Measurements from ENCODE around the gene MSI2.

Gene MSI2

DNA sequence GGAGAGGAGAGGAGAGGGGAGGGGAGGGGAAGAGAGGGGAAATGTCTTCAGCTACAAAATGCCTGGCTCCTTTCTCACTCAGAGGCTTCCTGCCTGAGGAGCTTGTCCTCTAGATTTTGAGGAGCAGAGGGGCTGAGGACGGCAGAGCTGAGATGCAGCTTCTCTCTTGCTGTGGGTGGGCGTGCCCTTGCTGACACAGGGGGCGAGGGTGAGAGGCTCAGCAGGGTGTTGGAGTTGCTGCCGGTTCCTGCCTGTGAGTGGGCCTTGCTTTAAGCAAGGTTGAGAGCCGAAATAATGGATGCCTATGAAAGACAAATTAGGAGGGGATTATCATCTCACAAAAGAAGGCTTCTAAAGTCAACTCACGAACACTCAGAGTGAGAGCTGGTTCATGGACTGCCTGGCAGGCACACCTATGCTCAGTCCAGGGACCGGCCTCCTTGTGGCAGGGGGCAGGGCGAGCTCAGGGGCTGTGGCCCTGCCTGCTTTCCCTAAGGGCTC is 215.6 kb downstream of the MSI2 start:
- TF ChIP-seq, protein P1, sequence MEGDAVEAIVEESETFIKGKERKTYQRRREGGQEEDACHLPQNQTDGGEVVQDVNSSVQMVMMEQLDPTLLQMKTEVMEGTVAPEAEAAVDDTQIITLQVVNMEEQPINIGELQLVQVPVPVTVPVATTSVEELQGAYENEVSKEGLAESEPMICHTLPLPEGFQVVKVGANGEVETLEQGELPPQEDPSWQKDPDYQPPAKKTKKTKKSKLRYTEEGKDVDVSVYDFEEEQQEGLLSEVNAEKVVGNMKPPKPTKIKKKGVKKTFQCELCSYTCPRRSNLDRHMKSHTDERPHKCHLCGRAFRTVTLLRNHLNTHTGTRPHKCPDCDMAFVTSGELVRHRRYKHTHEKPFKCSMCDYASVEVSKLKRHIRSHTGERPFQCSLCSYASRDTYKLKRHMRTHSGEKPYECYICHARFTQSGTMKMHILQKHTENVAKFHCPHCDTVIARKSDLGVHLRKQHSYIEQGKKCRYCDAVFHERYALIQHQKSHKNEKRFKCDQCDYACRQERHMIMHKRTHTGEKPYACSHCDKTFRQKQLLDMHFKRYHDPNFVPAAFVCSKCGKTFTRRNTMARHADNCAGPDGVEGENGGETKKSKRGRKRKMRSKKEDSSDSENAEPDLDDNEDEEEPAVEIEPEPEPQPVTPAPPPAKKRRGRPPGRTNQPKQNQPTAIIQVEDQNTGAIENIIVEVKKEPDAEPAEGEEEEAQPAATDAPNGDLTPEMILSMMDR (conservative IDR thresholded peaks at IDR 0.05; ENCODE audit: low read depth), result no peak
- CTCF ChIA-PET, result interaction anchor here (0.8 kb wide), 1 partner anchor 229 kb away, joined by 13 read pairs; no protein-coding TSS in a partner anchor
- H3K27ac ChIP-seq, result no peak overlapping the region
- DNase-seq (ENCODE audit: low spot score), result no peak
- POLR2A ChIA-PET (ENCODE audit: low non-redundant PET), result interaction anchor here (0.6 kb wide), 1 partner anchor 176 kb away, joined by 3 read pairs; no protein-coding TSS in a partner anchor

DNA sequence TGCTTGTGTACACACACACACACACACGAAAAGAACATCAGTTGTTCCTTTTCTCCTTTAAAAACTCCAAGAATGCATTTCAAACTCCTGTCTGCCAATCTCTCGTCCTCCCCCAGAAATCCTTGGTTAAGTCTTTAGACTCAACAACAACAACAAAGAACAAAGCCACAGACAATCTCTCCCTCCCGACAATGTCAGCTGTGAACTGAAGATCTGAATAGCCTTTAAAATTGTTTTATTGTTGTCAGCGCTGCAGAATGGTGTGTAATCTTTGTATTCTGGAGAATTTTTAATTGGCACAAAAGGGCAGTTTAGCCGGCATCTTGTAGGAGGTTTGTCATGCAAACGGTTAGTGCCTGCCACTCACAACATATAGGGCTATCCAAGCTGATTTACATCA is 219.5 kb downstream of the MSI2 start:
- POLR2A ChIA-PET (ENCODE audit: low non-redundant PET), result no interaction called here
- H3K27ac ChIP-seq, result no peak overlapping the region

DNA sequence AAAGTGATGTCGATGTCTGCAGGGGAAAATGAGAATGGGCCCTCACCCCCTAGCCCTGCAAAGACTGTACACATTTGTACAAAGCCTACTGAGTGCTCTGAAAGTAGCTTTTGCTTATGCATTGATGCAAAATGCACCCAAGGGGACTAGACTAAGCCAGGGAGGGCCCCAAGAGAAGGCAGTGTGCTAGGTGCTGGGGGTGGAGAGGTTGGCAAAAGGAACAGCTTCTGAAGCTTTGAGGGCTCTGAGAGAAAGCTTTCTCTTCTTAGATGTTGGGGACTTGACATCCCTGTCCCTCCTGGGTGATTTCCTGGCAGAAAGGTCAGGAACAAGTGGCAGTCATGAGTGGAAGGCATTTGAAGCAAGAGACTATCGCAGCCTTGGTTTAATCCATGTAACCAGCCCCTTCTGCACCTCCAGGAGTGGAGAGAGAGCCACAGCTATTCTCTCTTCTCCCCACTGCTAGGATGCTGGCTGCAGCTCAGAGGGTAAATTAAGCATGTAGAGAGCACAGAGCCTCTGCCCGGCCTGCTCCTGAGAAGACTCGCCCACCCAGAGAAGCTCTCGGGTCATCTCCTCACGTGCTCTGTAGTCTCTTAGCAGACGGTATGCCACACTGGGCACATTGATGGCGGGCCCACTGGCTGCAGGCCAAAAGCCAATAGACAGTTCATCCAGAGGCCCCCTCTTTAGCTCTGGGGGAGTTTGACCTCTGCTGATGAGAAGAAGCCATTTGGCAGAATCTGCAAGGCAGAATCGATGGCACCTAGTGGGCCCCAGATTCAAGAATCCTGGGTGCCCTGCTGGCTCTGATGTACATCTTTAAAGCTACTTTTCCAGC is 221.4 kb downstream of the MSI2 start:
- POLR2A ChIA-PET (ENCODE audit: low non-redundant PET), result no interaction called here
- CTCF ChIA-PET, result no interaction called here

More for the DNA sequence above, 219.5 kb downstream of the MSI2 start:
- DNase-seq (ENCODE audit: low spot score), result no peak
- TF ChIP-seq, protein P1 (conservative IDR thresholded peaks at IDR 0.05; ENCODE audit: low read depth), result no peak
- CTCF ChIA-PET, result no interaction called here

DNA sequence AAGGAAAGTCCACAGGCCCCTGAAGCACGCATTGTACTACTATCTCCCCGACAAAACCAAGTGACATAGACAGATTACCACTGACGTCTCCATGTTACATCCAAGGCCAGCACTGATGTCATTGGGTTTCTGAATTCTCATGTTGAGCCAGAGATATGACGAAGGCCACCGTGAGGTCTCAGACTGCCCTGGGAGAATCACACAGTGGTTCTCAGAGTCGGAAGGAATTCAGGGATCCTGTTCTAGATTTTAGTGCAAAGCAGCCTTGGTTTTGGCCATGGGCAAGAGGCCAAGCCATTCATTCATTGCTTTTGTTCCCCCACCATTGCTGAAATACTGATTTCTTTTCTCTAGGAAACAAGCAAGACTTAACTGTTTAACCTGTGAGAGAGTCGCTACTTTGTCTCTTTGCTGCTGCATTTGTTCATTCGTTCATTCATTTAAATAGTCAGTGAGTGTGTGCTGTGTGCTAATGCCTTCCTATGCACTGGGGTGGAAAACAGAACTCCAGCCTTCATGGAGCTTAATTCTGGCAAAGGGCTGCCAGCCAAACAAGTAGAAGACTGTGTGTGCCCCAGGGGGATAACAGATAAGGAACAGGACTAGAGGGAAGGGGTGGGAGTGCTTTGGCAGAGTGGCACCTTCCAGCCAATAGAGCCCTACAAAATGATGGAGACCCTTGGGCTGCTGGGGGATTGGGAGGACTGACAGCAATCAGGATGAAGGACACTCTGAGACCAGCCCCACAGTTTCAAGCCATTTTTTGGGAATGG is 222.3 kb downstream of the MSI2 start:
- TF ChIP-seq, protein P1 (conservative IDR thresholded peaks at IDR 0.05; ENCODE audit: low read depth), result no peak
- CTCF ChIA-PET, result no interaction called here
- DNase-seq (ENCODE audit: low spot score), result no peak
- H3K27ac ChIP-seq, result no peak overlapping the region
- POLR2A ChIA-PET (ENCODE audit: low non-redundant PET), result no interaction called here

More for the DNA sequence above, 221.4 kb downstream of the MSI2 start:
- H3K27ac ChIP-seq, result no peak overlapping the region
- no peak for DNase-seq (ENCODE audit: low spot score)
- TF ChIP-seq, protein P1 (conservative IDR thresholded peaks at IDR 0.05; ENCODE audit: low read depth), result no peak

DNA sequence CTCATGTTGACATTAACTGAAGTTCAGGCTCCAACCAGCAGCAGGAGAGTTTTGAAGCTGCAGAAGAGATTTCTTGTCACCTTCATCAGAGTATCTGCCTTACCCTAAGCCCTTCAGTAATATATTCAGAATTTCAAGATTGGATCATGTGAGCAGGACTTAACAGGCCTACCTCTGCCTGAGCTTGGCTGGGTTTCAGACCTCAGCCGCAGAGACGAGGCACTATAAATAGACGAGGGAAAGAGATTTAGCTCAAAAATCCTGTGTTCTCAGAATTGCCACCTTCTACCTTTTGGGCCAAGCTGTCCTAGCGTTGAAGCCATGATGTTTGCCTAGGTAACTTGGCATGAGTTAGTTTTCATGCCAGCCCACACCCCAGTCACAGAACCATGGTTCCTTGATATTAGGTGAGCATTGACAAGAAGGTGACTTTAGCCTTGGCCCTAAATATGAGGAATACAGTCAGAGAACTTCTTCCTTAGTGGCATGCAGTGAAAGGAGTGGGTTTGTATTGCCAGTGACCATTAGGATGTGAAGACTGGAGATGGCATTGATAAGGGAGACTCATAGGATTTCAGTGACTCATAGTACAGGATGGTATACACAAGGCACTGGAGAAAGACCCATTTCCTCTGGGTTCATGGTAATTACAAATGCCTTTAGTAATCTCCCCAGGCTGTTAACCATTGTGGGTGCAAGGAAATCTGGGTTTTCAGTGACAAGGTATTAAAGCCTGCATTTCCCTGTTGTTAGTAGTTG is 224.3 kb downstream of the MSI2 start:
- CTCF ChIA-PET, result no interaction called here
- no peak overlapping the region for H3K27ac ChIP-seq
- TF ChIP-seq, protein P1 (conservative IDR thresholded peaks at IDR 0.05; ENCODE audit: low read depth), result no peak
- POLR2A ChIA-PET (ENCODE audit: low non-redundant PET), result no interaction called here
- DNase-seq (ENCODE audit: low spot score), result peak; percentile 51

DNA sequence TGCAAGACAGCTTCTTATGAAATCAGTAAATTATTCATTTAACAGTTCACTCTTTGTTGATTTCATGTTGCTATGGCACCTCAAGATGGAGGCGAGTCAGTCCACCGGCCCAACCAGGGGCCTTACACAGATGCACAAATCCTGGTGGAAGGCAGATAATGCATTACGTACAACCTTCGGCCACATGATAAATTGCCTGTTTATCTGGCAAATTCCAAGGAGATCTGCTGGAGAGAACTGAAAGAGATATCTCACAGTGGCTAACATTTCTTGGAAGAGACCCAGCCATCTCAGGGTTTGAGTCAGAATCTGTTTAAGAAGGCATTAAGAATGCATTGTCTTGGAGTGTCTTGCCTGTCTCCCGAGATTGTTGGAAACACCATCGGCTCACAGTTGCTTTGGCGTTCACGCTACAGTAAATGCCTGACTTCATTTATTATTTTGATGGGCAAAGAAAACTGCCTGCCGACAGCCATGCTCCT is 225.6 kb downstream of the MSI2 start:
- TF ChIP-seq, protein P1 (conservative IDR thresholded peaks at IDR 0.05; ENCODE audit: low read depth), result no peak
- H3K27ac ChIP-seq, result no peak overlapping the region
- POLR2A ChIA-PET (ENCODE audit: low non-redundant PET), result no interaction called here
- CTCF ChIA-PET, result no interaction called here
- no peak for DNase-seq (ENCODE audit: low spot score)
